Choroid plexus epithelial cell (primary cell): ENCODE measurements around the gene TLE5.

Experiments
- DNase-seq: peaks from one replicate; pipeline ENCODE4 v3.0.0-alpha.2; 2010; ENCODE audit warnings: low read depth
- H3K4me3 ChIP-seq: 2 replicates; pipeline ENCODE4 v1.5.1; 2011; ENCODE audit warnings: low read depth, mild to moderate bottlenecking, control low read depth, low read length, moderate library complexity
- TF ChIP-seq, protein P1 (sequence below): conservative IDR thresholded peaks from 2 replicates; pipeline ENCODE4 v1.5.1; 2011; ENCODE audit warnings: low read depth, mild to moderate bottlenecking, control low read depth, inconsistent platforms, low read length, moderate library complexity

The TLE5 gene

DNA sequence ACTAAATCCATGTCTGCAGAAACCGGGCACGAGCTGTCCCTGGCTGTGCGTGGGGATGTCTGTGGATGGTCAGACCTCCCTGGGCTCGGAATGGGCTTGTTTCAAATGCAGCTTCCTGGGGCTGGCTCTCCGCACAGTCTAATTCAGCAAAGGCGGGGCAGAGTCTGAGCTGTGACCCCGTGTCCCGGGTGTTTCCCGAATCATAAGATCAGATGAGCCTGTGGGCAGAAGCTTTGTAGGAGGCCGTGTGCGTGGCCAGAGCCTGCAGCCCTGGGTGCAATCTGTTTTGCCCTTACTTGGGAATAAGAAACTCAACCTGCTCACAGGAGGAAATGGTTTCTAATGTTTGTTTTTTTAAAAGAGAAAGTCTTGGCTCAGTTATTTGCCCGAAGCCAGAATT is 18.0 kb upstream of the TLE5 start:
- peak; percentile 81 for DNase-seq
- H3K4me3 ChIP-seq = no peak overlapping the region

DNA sequence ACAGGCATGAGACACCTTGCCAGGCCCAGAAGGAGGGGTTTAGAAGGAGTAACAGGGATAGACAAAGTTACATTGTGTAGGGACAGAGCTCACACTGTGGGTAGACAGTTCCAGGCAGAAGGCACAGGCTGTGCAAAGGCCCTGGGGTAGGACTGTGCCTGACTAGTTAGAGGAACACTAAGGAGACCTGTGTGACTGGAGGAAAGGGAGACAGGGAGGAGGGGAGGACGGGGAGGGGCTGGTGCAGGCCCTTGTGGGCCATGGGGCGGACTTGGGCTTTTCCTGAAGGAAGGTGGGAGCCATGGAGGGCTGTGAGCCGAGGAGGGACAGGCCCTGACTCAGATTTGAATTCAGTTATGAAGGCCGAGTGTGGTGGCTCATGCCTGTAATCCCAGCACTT is 17.3 kb upstream of the TLE5 start:
- TF ChIP-seq, protein P1, sequence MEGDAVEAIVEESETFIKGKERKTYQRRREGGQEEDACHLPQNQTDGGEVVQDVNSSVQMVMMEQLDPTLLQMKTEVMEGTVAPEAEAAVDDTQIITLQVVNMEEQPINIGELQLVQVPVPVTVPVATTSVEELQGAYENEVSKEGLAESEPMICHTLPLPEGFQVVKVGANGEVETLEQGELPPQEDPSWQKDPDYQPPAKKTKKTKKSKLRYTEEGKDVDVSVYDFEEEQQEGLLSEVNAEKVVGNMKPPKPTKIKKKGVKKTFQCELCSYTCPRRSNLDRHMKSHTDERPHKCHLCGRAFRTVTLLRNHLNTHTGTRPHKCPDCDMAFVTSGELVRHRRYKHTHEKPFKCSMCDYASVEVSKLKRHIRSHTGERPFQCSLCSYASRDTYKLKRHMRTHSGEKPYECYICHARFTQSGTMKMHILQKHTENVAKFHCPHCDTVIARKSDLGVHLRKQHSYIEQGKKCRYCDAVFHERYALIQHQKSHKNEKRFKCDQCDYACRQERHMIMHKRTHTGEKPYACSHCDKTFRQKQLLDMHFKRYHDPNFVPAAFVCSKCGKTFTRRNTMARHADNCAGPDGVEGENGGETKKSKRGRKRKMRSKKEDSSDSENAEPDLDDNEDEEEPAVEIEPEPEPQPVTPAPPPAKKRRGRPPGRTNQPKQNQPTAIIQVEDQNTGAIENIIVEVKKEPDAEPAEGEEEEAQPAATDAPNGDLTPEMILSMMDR = no peak
- no peak for DNase-seq
- no peak overlapping the region for H3K4me3 ChIP-seq

More for the DNA sequence above, 18.0 kb upstream of the TLE5 start:
- TF ChIP-seq, protein P1 = no peak

DNA sequence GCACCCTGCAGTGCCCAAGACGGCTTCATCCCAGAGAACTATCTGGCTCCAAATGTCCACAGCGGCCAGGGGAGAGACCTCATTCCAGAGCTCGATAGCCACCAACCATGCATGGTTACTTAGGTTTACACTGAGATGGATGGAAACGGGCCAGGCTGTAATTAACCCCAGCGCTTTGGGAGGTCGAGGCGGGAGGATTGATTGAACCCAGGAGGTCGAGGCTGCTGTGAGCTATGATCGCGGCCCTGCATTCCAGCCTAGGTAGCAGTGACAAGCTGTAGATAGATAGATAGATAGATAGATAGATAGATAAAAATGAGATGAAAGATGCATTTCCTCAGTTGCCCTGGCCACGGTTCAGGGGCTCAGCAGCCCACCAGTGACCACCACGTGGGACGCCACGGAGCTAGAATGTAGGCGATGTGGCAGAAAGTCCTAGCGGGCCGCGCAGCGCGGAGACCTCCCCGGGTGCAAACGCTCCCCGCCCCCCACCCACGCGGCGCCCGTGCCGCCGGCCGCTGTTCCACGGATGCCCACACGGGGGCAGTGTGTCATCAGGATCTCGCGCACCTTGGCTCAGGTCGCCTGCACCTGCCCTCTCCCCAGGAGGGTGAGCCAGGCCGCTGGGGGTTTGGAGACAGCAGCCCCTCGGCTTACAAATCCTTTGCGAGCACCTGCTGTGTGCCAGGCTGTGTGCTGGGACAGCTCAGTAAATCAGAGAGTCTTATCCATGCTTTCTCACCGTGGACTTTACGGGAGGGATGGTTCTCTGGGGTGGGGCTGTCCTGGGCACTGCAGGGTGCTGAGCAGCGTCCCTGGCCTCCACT is 13.5 kb upstream of the TLE5 start:
- DNase-seq = no peak
- TF ChIP-seq, protein P1 = peak; percentile 75
- peak overlapping the region; percentile 41 for H3K4me3 ChIP-seq

DNA sequence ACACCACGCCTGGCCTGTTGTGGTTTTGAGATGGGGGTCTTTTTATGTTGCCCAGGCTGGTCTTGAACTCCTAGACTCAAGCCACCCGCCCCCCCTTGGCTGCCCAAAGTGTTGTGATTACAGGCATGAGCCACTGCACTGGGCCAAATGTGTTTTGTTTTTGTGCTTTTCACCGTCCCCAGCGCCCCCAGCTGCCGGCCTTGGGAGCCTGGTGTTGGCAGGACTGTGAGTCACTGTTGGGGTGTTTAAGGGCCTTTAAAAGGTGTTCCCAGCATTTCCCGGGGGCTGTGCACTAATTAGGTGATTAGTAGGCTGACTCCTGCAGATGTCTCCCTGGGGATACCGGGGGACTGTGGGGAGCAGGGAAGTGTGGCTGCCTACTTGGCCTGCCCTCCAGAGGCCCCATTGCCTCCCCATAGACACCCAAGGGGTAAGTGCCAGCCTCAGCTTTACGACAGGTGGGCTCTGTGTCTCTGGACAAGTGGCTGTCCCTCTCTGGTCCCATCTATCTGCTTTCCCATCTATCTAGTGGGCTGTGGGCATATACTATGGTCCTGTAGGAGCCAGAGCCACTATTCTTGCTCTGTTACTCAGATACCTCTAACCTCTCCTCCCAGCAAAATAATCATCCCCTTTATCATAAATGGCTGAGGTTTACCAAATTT is 11.8 kb upstream of the TLE5 start:
- DNase-seq = peak; percentile 40
- no peak overlapping the region for H3K4me3 ChIP-seq
- TF ChIP-seq, protein P1 = peak; percentile 46

DNA sequence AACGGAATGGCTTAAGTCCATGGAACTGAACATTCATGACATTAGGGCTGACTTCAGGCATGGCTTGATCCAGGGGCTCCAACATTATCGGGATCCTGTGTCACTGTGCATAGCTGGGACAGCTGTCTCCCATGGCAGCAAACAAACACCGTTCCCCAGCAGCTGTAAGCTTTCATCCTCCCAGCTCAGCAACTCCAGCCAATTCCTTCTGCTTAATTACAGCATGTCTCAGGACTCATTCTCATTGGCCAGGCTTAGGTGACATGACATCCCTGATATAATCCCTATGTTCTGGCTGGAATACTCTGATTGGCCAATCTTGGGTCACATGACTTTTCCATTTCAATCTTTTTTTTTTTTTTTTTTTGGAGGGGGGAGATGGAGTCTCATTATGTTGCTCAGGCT is 10.9 kb upstream of the TLE5 start:
- peak; percentile 75 for DNase-seq
- TF ChIP-seq, protein P1 = no peak

DNA sequence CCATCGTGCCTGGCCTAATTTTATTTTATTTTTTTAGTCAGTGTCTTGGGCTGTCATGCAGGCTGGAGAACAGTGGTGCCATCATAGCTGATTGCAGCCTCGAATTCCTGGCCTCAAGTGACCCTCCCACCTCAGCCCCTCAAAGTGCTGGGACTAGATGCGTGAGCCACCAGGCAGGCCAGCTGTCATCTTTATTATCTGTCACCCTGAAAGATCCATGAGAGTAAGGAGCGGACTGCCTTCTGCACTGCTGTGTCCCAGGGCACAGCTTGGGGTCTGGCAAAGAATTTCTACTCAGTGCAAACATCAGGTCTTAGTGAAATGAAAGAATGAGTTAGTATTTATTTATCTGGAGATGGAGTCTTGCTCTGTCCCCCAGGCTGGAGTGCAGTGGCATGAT is 9.5 kb upstream of the TLE5 start:
- no peak for DNase-seq
- no peak overlapping the region for H3K4me3 ChIP-seq
- TF ChIP-seq, protein P1 = no peak

More for the DNA sequence above, 10.9 kb upstream of the TLE5 start:
- no peak overlapping the region for H3K4me3 ChIP-seq
